Activated CD4-positive, CD25-positive, alpha-beta regulatory T cell treated with anti-CD3 and anti-CD28 coated beads, Interleukin-2, amount 50 U/mL, for 16 hours (primary cell): ENCODE data around the gene UBAP2.
"Not testable (repeated sequence)": the region's sequence is repeated elsewhere in the genome, so short reads cannot be mapped to it uniquely, and the experiment has no call there.

Experiments used
- DNase-seq: peaks from one replicate; pipeline ENCODE4 v3.0.0-alpha.2; 2020; ENCODE audit warnings: low read depth, low spot score

UBAP2 gene

DNA sequence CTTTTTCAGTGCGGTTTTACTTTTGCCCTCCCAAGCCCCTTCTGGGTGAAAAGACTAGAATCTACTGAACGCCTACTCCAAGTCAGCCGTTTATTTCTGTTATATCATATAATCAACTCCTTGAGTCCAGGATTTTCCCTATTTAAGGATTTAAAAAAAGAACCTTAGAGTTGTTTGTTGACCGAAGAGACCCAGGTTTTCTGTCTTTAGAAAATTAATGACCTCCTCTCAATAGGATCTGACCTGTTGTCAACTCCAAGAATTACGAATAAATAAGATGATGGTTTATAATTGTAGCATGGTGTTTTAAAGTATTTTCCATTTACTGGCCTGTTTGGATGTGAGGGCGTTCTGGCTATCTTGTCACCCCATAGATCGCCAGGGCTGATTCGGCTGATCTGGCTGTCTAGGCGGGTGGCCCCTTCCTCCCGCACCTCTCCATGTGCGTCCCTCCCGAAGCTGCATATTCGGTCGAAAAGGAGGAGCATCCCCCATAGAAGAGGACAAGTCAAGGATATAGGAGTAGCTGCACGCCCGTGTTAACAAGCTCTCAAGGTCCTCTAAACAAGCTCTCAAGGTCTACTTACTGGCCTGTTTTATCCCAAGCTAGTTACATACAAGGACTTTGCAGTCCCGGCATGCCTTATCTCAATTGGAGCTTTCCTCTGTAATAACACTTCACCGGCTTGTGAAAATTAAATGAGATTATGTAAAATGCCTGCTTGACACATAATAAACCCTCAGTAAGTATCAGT is 1.1 kb upstream of the UBAP2 start:
- no peak for DNase-seq

DNA sequence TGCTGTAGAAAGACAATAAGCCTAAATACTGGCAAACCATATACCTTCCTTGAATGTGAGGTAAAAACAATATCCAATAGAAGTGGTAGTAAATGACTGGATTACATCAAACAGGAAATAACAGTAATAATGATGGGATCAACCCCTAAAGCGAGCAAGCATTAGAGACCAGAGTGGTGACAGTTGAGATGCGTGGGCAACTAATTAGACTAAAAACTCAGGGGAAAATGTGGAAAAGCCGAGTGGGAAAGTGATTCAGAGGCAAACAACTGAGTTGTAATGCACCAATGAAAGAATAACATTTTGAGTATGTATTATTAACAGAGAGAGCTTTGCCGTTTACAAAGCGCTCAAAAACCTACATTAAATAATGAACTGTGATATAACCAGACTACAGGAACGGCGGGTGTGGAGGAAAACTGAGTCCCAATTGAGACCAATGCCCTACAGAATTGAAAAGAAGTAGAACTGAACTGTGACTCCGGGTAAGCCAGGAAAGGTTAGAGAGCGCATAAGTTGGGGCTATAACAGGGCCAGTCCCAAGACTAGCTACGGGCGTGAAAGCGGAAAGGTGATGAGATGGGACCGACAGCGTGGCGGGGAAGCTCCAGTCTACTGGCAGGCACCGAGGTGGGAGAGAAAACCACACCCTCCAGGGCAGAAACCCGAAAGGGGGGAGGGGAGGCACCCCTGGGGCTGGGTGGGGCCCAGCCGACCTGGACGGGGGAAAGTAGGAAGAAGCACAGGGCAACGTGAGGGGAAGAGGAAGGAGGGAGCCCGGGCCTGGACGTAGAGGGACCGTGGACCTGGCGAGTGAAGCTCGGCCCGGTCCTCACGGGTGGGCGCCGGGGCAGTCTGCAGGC is 592 bp downstream of the UBAP2 start:
- DNase-seq, result peak; percentile 24

DNA sequence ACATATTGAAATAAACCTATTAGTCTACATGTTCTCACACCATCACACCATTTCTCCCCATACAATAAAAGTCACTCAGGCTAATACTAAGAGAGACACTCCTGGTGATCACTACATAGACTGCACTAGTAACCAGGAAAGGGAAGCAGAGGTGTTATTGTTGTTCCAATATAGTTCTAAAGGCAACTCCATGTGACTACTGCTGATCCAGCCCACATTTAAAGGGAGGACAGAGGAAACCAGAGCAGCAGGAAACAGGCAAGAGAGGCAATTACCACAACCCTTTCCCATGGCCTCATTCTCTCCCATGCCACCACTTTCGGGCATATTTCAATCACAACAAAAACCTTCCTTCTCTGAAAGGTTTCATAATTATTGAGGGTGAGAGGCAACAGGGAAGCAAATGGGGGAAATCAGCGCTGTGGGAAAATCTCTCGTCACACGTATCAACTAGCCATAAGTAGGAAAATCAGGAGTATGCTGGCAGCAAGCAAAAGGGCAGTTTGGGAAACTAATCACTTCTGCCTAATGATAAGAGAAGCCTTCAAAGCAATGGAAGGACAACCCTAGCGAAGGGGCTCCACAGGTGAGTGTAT is 1.8 kb downstream of the UBAP2 start:
- no peak for DNase-seq

GRCh38 chr9:34045903-34046302 is 2.8 kb downstream of the UBAP2 start:
- no peak for DNase-seq

DNA sequence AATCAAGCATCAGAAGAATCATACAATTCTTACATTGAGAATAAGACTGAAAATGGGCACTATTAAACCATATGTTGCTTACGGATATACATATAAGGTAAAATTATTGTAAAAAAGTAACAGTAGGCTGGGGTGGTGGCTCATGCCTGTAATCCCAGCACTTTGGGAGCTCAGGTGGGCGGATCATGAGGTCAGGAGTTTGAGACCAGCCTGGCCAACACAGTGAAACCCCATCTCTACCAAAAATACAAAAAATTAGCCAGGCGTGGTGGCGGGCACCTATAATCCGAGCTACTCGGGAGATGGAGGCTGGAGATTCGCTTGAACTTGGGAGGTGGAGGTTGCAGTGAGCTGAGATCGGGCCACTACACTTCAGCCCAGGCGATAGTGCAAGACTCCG is 6.6 kb downstream of the UBAP2 start:
- DNase-seq, result not testable (repeated sequence)

GRCh38 chr9:34038851-34039250 is 9.8 kb downstream of the UBAP2 start:
- DNase-seq, result not testable (repeated sequence)

- DNase-seq, result no peak
Observed at GRCh38 chr9:34037626-34038025, 11.1 kb downstream of the UBAP2 start.

- no peak for DNase-seq
Observed at GRCh38 chr9:34036625-34037024, 12.1 kb downstream of the UBAP2 start.

DNA sequence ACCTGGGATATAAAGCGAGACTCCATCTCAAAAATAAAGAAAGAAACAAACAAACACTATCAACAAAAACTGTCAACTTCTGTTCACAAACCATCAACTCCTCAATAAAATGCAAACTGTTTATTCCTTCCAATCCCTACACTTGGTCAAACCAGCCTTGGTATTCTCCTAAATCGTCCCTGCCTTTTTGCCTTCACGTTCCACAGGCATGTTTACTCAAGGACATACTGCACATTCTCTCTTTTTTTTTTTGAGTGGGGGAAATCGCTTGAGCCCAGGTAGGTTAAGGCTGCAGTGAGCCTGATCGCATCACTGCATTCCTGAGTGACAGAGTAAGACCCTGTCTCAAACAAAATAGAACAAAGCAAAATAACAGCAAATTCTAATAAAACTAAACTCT is 13.0 kb downstream of the UBAP2 start:
- no peak for DNase-seq

- DNase-seq, result no peak
Observed at GRCh38 chr9:34034698-34035065, 14.0 kb downstream of the UBAP2 start.

DNA sequence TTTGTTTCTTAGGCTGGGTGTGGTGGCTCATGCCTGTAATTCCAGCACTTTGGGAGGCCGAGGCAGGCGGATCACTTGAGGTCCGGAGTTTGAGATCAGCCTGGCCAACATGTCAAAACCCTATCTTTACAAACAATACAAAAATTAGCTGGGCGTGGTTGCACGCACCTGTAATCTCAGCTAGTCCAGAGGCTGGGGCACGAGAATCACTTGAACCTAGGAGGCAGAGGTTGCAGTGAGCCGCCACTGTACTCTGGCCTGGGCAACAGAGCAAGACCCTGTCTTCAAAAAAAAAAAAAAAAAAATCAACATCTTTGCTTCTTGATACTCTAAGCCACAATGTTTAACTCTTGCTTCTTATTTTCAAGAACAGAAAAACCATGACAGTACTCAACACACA is 16.1 kb downstream of the UBAP2 start:
- no peak for DNase-seq

- DNase-seq, result no peak
Observed at GRCh38 chr9:34027845-34028574, 20.7 kb downstream of the UBAP2 start.

GRCh38 chr9:34025811-34026210 is 22.9 kb downstream of the UBAP2 start:
- no peak for DNase-seq

- no peak for DNase-seq
Observed at GRCh38 chr9:34025062-34025461, 23.6 kb downstream of the UBAP2 start.

GRCh38 chr9:34024476-34024875 is 24.2 kb downstream of the UBAP2 start:
- not testable (repeated sequence) for DNase-seq

GRCh38 chr9:34016149-34016548 is 32.5 kb downstream of the UBAP2 start:
- no peak for DNase-seq

- DNase-seq, result no peak
Observed at GRCh38 chr9:34010979-34011378, 37.7 kb downstream of the UBAP2 start.

- DNase-seq, result no peak
Observed at GRCh38 chr9:34001951-34002350, 46.7 kb downstream of the UBAP2 start.

GRCh38 chr9:34001298-34001697 is 47.4 kb downstream of the UBAP2 start:
- DNase-seq, result no peak

DNA sequence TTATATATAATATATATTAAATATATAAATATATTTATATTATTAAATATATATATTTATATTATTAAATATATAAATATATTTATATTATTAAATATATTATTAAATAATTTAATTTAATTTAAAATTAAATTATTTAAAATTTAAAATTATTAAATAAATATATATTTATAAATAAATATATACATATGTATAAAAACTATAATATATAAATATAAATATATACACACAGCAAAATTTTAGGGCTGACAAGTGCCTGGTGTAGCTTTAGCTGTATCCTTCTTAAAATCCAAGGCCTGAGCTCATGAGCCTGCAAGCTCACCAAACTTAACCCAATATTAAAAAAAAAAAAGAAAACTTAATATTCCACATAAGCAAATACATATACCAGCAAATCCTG is 53.2 kb downstream of the UBAP2 start:
- no peak for DNase-seq

DNA sequence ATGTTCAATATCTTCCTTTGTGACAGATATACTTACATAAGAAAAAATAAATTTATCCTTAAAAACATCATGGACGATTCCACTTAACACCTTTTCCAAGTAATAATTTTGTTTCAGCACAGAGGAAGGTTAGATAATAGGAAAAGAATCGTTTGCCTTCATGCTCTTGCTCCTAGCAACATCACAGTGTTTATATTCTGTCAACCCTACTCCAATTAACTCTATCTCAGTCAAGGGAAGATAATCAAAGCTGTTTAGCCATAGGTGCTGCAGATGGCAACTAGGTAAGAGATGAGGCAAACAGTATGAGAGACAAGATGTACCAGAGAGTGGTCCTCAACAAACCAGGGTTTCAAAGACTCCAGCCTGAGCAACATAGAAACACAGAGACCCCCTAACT is 55.6 kb downstream of the UBAP2 start:
- no peak for DNase-seq

GRCh38 chr9:33992632-33993031 is 56.1 kb downstream of the UBAP2 start:
- DNase-seq, result no peak
